ENCODE measurements around the gene NPFF. TPM values are rescaled to one million over a fixed set of nuclear protein-coding genes. Genes with fewer than 3 reads are reported as not detected.
"Not testable (repeated sequence)": the region's sequence is repeated elsewhere in the genome, so short reads cannot be mapped to it uniquely, and the experiment has no call there.

NPFF gene
- total RNA-seq (2014; rRNA removed; shearing (Covaris generic)): not detected in 2 replicates
- polyA plus RNA-seq (2015; cell fraction: cytosol; rRNA removed): not detected in 2 replicates
- polyA plus RNA-seq (2015; cell fraction: nucleus; rRNA removed): not detected in 2 replicates

GRCh38 chr12:53506881-53507602 is at the start of gene NPFF:
Gene NPFF, minus strand, starts transcription at chr12:53507484. Its CDS starts 10 bp downstream, at chr12:53507474.
- no peak for DNase-seq (ENCODE audit: low read depth)

GRCh38 chr12:53552361-53553327 is 45.4 kb upstream of the NPFF start:
- DNase-seq (ENCODE audit: low read depth): no peak

GRCh38 chr12:53551889-53552291 is 44.6 kb upstream of the NPFF start:
- no peak for DNase-seq (ENCODE audit: low read depth)

- peak; percentile 46 for DNase-seq (ENCODE audit: low read depth)
Observed at GRCh38 chr12:53550595-53550994, 43.3 kb upstream of the NPFF start.

GRCh38 chr12:53550131-53550530 is 42.8 kb upstream of the NPFF start:
- DNase-seq (ENCODE audit: low read depth): not testable (repeated sequence)

GRCh38 chr12:53548354-53548753 is 41.1 kb upstream of the NPFF start:
- DNase-seq (ENCODE audit: low read depth): not testable (repeated sequence)

GRCh38 chr12:53543539-53543938 is 36.3 kb upstream of the NPFF start:
- DNase-seq (ENCODE audit: low read depth): peak; percentile 59

GRCh38 chr12:53539526-53539925 is 32.2 kb upstream of the NPFF start:
- DNase-seq (ENCODE audit: low read depth): no peak

GRCh38 chr12:53538209-53538689 is 31.0 kb upstream of the NPFF start:
- peak; percentile 18 for DNase-seq (ENCODE audit: low read depth)

- DNase-seq (ENCODE audit: low read depth): no peak
Observed at GRCh38 chr12:53536962-53537361, 29.7 kb upstream of the NPFF start.

GRCh38 chr12:53533471-53533870 is 26.2 kb upstream of the NPFF start:
- no peak for DNase-seq (ENCODE audit: low read depth)

GRCh38 chr12:53532524-53533445 is 25.5 kb upstream of the NPFF start:
- DNase-seq (ENCODE audit: low read depth): no peak

- DNase-seq (ENCODE audit: low read depth): no peak
Observed at GRCh38 chr12:53532021-53532420, 24.7 kb upstream of the NPFF start.

- DNase-seq (ENCODE audit: low read depth): peak; percentile 68
Observed at GRCh38 chr12:53530920-53531319, 23.6 kb upstream of the NPFF start.

- no peak for DNase-seq (ENCODE audit: low read depth)
Observed at GRCh38 chr12:53530061-53530460, 22.8 kb upstream of the NPFF start.

GRCh38 chr12:53524476-53524875 is 17.2 kb upstream of the NPFF start:
- DNase-seq (ENCODE audit: low read depth): no peak

- DNase-seq (ENCODE audit: low read depth): no peak
Observed at GRCh38 chr12:53523131-53523530, 15.8 kb upstream of the NPFF start.

- DNase-seq (ENCODE audit: low read depth): peak; percentile 23
Observed at GRCh38 chr12:53518381-53518780, 11.1 kb upstream of the NPFF start.

- DNase-seq (ENCODE audit: low read depth): no peak
Observed at GRCh38 chr12:53516758-53517455, 9.6 kb upstream of the NPFF start.

GRCh38 chr12:53515291-53515680 is 8.0 kb upstream of the NPFF start:
- DNase-seq (ENCODE audit: low read depth): no peak

All from HT1080 (cell line).